Dendritic cell treated with granulocyte-macrophage colony-stimulating factor and Interleukin-4, amounts not matched to agents 40 ng/mL and 50 ng/mL, for 4 days (primary cell): ENCODE data around the gene CISH.

ENCODE experiments used
- H3K27ac Mint-ChIP-seq: one replicate; pipeline ENCODE4 v1.8.0; 2022; ENCODE audit warnings: mild to moderate bottlenecking, mixed read lengths
- H3K27me3 Mint-ChIP-seq: one replicate; pipeline ENCODE4 v1.8.0; 2022; ENCODE audit warnings: mild to moderate bottlenecking, mixed read lengths
- H3K36me3 Mint-ChIP-seq: one replicate; pipeline ENCODE4 v1.8.0; 2022; ENCODE audit warnings: low read depth, mixed read lengths
- H3K4me1 Mint-ChIP-seq: one replicate; pipeline ENCODE4 v1.8.0; 2022; ENCODE audit warnings: low read depth, mixed read lengths
- H3K4me3 Mint-ChIP-seq: one replicate; pipeline ENCODE4 v1.8.0; 2022; ENCODE audit warnings: mild to moderate bottlenecking, moderate library complexity, mixed read lengths
- H3K9me3 Mint-ChIP-seq: one replicate; pipeline ENCODE4 v1.8.0; 2022; ENCODE audit warnings: mixed read lengths
- intact Hi-C: fragments of 100-400 bp; cut with micrococcal nuclease; formaldehyde crosslinking; loops from one replicate; pipeline ENCODE4 v1.15.0; 2022

The CISH gene

DNA sequence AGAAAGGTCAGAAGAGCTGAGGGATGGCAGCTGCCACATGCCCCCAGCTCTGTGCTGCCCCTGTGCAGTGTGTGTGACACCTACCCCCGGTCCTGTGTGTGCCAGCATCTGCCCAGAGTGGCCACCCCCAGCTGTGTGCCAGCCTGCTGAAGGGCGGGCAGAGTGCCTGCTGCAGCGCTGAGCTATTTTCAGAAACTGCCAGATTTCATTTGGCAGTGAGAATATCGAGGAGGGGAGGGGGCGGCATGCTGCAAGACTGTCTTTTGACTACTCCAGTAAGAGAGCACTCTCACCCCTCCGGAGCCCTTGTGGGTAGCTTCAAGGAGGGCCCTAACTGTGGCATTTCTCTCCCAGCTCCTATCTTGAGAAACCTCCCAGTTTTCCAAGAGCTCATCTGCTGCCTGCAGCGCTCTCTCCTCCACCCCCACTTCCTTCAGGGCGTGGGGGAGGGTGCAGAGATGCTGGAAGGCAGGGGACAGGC is 37.9 kb upstream of the CISH start:
- H3K27ac Mint-ChIP-seq = no peak overlapping the region
- H3K4me1 Mint-ChIP-seq = peaks cover 71% of the 10 kb centered on the region
- intact Hi-C loops = no loop called here
- H3K36me3 Mint-ChIP-seq = peaks cover 86% of the 10 kb centered on the region
- H3K27me3 Mint-ChIP-seq = no peaks in the 10 kb centered on the region
- no peaks in the 10 kb centered on the region for H3K9me3 Mint-ChIP-seq
- H3K4me3 Mint-ChIP-seq = no peak overlapping the region

DNA sequence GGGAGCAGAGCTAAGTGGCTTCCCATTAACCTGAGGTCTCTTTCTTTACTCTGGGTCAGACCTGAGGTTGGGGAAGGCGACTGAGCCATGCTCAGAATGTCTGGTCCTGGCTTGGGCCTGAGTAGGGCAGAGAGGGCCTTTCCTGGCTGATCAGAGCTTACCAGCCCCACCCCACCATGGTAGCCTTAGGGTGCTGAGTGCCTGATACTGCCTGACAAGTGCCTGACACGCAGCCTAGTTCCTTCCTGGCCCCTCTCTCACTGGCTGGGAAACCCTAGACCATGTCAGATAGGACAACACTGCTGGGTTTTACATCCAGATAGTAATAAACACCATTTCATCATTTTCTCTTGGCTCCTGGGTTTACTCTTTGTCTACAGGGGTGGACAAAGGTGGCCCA is 37.4 kb upstream of the CISH start:
- H3K27me3 Mint-ChIP-seq = no peaks in the 10 kb centered on the region
- H3K4me1 Mint-ChIP-seq = peaks cover 69% of the 10 kb centered on the region

DNA sequence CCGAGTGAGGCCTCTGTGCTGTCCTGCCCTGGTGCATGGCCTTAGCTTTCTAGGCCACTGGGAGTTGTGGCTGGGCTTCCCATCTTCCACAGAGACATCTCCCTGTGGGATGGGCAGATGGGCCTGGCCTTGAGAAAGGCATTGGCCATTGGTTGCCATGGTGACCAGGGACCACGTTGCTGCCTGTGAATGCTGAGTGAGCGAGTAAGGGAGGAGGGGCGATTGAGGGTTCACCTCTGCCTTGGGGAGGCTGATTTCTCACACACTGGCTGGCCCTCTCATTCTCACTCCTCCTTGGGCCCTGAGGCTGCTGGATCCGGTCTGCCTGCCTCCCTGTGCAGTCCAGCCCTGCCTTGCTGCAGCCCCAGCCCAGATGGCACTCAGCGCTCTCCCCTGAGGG is 36.7 kb upstream of the CISH start:
- Mint-ChIP-seq H3K27me3 (no peaks in the 10 kb centered on the region), H3K4me1 (peaks cover 68% of the 10 kb centered on the region), H3K36me3 (peaks cover 97% of the 10 kb centered on the region), H3K4me3 (no peak overlapping the region), H3K27ac (no peak overlapping the region), H3K9me3 (no peaks in the 10 kb centered on the region)
- intact Hi-C loops = no loop called here

More for the DNA sequence above, 37.4 kb upstream of the CISH start:
- H3K27ac Mint-ChIP-seq = no peak overlapping the region
- intact Hi-C loops = no loop called here
- no peaks in the 10 kb centered on the region for H3K9me3 Mint-ChIP-seq
- peaks cover 91% of the 10 kb centered on the region for H3K36me3 Mint-ChIP-seq
- H3K4me3 Mint-ChIP-seq = no peak overlapping the region

DNA sequence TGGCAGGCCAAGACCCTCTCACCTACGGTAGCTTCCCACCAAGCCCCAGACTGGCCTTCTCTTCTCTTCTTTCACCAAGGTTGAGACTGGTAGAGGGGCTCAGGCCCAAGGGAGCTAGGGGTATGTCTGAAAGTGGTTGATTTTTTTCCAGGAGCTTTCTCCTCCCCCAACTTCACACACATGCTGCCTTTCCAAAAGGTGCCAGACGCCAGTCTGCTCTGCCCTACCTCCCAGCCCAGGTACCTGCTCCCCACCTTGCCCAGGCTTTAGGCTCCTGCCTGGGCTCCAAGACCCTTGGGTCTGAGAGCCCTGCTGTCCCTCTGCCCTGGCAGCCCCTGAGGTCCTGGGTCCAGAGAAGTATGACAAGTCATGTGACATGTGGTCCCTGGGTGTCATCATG is 33.8 kb upstream of the CISH start:
- Mint-ChIP-seq H3K4me1 (peaks cover 47% of the 10 kb centered on the region), H3K27ac (no peak overlapping the region), H3K9me3 (no peaks in the 10 kb centered on the region), H3K4me3 (no peak overlapping the region), H3K36me3 (peaks cover 100% of the 10 kb centered on the region), H3K27me3 (no peaks in the 10 kb centered on the region)
- intact Hi-C loops = no loop called here

DNA sequence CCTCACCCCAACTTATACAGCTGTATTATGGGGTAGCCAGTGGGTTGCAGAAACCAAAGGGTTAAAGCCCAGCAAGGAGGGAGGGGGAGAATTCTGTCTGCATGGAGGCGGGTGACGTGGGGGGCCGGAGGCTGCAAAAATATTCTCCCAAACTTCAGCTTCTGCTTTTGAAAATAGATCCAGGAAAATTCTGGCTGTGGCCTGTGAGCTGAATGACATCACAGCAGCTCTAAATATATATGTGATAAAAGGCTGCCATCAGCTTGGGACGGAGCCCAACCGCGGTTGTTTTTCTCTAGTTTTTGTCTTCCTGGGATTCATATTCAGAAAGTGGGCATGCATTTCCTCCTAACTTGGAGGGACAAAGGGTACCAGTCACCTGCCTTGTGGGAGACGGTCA is 33.0 kb upstream of the CISH start:
- H3K9me3 Mint-ChIP-seq = no peaks in the 10 kb centered on the region

DNA sequence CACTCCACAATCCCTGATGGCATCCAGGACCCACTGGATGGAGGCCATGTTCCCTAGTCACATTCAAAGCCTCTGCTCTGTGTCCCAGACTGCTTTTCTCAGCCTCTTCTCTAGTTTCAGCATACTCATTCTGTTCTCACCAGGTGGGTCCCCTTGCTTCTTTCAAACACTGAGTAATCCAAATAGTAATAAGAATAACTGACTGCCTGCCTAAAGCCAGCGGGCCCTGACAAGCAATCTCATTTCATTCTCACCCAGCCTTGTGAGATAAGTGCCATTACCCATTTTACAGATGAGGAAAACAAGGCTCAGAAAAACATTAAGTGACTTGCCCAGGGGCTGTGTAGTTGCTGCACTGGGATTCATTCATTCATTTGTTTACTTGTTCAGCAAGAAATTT is 30.8 kb upstream of the CISH start:
- no peaks in the 10 kb centered on the region for H3K9me3 Mint-ChIP-seq
- intact Hi-C loops = no loop called here
- H3K27me3 Mint-ChIP-seq = no peaks in the 10 kb centered on the region
- peaks cover 100% of the 10 kb centered on the region for H3K36me3 Mint-ChIP-seq
- no peak overlapping the region for H3K4me3 Mint-ChIP-seq
- no peak overlapping the region for H3K27ac Mint-ChIP-seq
- peaks cover 52% of the 10 kb centered on the region for H3K4me1 Mint-ChIP-seq

More for the DNA sequence above, 33.0 kb upstream of the CISH start:
- intact Hi-C loops = no loop called here
- Mint-ChIP-seq H3K27me3 (no peaks in the 10 kb centered on the region), H3K36me3 (peaks cover 100% of the 10 kb centered on the region), H3K4me3 (no peak overlapping the region), H3K27ac (no peak overlapping the region), H3K4me1 (peaks cover 41% of the 10 kb centered on the region)

DNA sequence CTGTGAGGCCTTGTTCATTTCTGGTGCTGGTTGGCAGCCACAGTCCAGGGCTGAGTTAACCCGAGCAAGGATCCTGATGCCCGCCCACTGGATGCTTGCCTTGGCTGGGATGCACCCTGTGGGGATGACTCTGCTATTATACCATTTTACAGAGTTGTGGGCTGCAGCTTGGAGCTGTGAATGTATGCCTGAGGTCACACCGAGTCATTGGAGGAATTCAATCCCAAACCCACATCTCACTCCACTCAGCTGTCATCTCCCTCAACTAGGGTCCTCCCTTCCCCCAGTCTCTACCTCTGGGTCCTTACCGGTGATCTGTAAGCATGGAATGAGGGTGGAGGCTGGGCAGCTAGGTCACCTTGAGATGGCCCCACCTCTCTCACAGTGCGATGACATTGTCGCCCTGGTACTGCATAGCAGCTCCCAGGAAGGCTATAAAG is 27.5 kb upstream of the CISH start:
- intact Hi-C loops = no loop called here
- no peak overlapping the region for H3K4me3 Mint-ChIP-seq
- H3K27me3 Mint-ChIP-seq = no peaks in the 10 kb centered on the region
- no peaks in the 10 kb centered on the region for H3K9me3 Mint-ChIP-seq
- peaks cover 97% of the 10 kb centered on the region for H3K36me3 Mint-ChIP-seq
- peaks cover 66% of the 10 kb centered on the region for H3K4me1 Mint-ChIP-seq
- H3K27ac Mint-ChIP-seq = peak overlapping the region; percentile 41

DNA sequence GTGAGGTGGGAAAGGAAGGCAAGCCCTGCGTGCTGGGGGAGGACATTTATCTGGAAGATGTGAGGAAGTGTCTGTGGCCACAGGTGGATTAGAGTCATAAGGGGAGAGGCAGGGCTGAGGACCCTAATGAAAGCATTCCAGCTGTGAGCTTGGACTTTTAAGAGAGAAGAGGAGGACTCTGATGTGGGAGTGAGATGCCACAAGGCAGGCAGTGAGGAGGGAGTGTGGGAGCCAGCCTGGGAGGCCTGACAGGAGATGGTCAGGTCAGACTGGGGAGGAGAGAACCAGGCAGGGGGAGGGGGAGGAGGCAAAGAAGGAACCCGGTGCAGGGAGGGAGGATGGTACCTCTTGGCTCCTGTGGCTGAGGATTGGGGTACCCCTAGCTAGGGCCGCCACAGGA is 26.4 kb upstream of the CISH start:
- H3K27ac Mint-ChIP-seq = peak overlapping the region; percentile 41
- peaks cover 97% of the 10 kb centered on the region for H3K36me3 Mint-ChIP-seq
- H3K4me3 Mint-ChIP-seq = no peak overlapping the region
- intact Hi-C loops = no loop called here
- H3K4me1 Mint-ChIP-seq = peaks cover 72% of the 10 kb centered on the region
- no peaks in the 10 kb centered on the region for H3K9me3 Mint-ChIP-seq
- no peaks in the 10 kb centered on the region for H3K27me3 Mint-ChIP-seq

DNA sequence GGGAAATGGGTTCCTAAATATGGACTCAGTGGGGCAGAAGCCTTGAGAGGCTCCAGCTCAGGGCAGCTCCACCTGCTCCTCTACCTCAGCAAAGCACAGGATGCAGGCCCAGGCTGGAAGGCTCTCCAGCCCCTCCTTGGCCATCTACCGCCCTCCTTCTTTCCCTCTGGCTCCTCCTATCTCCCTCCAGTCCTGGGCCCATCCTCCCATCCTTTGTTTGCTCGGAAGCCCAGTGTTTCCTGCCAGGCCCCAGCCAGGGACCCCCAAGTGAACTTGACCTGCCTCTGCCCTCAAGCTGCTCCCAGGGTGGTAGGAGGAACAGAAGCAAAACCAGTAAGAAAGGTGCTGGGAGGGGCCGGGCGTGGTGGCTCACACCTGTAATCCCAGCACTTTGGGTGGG is 25.4 kb upstream of the CISH start:
- H3K36me3 Mint-ChIP-seq = peaks cover 97% of the 10 kb centered on the region
- H3K4me1 Mint-ChIP-seq = peaks cover 80% of the 10 kb centered on the region
- H3K27ac Mint-ChIP-seq = peak overlapping the region; percentile 23
- peak overlapping the region; percentile 28 for H3K4me3 Mint-ChIP-seq
- intact Hi-C loops = no loop called here
- no peaks in the 10 kb centered on the region for H3K9me3 Mint-ChIP-seq
- no peaks in the 10 kb centered on the region for H3K27me3 Mint-ChIP-seq

DNA sequence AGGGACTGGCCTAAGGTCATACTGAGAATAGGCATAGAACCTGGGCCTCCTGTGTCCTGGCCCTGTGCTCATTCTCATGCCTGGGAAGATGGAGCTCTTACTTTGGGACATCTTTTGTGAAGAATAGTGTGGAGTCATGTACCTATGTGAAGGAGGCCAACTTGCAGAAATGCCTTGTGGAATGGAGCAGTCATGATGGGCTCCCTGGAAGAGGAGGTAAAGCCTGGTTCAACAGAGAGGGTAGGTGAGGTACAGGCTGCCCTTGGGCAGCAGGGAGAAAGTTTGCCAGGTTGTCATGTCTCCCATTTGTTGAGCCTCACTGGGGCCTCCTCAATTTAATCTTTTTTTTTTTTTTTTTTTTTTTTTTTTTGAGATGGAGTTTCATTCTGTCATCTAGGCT is 23.5 kb upstream of the CISH start:
- Mint-ChIP-seq H3K36me3 (peaks cover 97% of the 10 kb centered on the region), H3K27me3 (no peaks in the 10 kb centered on the region), H3K4me1 (peaks cover 92% of the 10 kb centered on the region), H3K27ac (no peak overlapping the region), H3K4me3 (no peak overlapping the region), H3K9me3 (no peaks in the 10 kb centered on the region)
- intact Hi-C loops = no loop called here

DNA sequence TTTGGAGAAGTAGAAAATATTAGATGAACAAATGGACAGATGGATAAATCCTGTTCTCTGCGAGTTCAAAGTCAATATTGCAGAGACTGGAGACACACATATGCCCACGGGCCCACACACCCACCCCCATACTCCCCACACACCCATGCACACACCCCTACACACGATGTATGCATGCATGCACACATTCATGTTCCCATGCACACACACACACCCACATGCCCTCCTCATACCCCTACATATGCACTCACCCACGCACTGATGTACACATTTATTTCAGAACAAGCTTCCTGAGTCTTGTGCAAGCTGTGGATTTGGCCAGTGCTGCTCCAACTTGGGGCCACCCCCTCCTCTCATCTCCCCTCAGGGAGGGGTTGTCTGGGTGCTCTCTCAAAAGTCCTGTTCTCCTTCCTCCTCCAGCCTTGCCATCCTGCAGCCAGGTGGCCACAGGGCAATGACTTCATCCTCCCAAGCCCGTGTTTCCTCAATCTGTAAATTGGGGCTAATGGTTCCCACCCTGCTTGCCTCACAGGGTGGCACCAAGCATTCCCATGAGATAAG is 21.7 kb upstream of the CISH start:
- Mint-ChIP-seq H3K27me3 (no peaks in the 10 kb centered on the region), H3K4me1 (peaks cover 95% of the 10 kb centered on the region), H3K36me3 (peaks cover 97% of the 10 kb centered on the region), H3K9me3 (no peaks in the 10 kb centered on the region), H3K27ac (peak overlapping the region; percentile 84), H3K4me3 (no peak overlapping the region)
- intact Hi-C loops = no loop called here

DNA sequence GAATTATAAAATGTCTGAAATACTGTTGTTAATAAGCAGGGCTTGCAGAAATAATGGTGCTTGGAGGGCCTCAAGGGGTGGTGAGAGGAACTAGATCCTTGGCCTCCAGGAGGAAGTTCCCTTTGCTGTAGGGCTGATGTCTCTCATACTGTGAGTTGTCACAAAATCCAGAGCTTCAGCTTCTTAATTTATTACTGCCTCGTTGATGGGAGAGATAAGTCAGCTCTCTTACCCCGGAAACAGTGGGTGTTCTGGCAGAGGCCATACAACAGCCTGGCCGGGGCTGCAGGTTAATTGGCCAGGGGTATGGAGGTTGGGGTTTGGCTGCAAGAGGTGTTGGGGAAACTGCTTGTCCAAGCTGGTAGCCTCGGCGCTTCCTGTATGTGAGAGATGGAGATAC is 20.9 kb upstream of the CISH start:
- Mint-ChIP-seq H3K36me3 (peaks cover 97% of the 10 kb centered on the region), H3K9me3 (no peaks in the 10 kb centered on the region), H3K4me3 (peak overlapping the region; percentile 49), H3K4me1 (peaks cover 94% of the 10 kb centered on the region), H3K27me3 (no peaks in the 10 kb centered on the region), H3K27ac (peak overlapping the region; percentile 84)
- intact Hi-C loops = no loop called here

DNA sequence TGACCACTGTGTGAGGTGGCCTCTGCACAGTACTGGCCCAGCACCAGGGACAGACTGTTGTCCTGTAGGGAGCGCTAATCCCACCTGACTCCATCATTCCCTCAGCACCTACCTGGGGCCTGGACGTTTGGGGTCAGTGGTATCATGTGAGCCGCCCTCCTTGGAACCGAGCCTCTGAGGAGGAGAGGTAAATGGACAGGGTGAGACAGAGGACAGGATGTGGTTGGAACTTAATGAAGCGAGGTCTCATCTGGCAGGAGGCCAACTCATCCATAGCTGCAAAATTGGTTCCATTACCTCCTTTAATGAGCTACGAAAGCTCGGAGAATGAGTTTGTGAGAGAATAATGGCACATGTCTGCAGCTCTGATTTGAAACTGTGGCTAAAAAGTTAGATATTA is 19.3 kb upstream of the CISH start:
- no peak overlapping the region for H3K4me3 Mint-ChIP-seq
- no peaks in the 10 kb centered on the region for H3K9me3 Mint-ChIP-seq
- peaks cover 97% of the 10 kb centered on the region for H3K36me3 Mint-ChIP-seq
- H3K4me1 Mint-ChIP-seq = peaks cover 94% of the 10 kb centered on the region
- intact Hi-C loops = no loop called here
- H3K27ac Mint-ChIP-seq = peak overlapping the region; percentile 84
- no peaks in the 10 kb centered on the region for H3K27me3 Mint-ChIP-seq

DNA sequence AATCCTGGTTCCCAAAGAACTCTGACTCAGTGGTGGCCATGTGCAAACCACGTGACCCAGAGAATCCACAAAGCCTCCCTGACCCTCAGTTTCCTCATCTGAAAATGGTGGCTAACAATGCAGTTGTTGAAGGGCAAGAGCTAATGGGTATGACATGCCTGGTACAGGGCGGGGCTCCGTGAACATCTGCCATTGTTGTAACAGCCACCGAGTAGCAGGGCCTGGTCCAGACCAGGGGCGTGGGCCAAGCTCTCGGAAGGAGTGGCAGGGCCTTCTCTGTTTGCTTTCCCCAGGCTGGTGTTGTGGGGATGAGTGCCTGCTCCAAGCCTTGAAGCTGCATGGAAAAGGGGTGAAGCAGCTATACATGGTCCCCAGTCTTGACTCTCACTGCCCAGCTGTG is 18.8 kb upstream of the CISH start:
- Mint-ChIP-seq H3K27me3 (no peaks in the 10 kb centered on the region), H3K27ac (peak overlapping the region; percentile 84), H3K4me1 (peaks cover 98% of the 10 kb centered on the region), H3K9me3 (no peaks in the 10 kb centered on the region), H3K36me3 (peaks cover 100% of the 10 kb centered on the region), H3K4me3 (peak overlapping the region; percentile 4)
- intact Hi-C loops = no loop called here

DNA sequence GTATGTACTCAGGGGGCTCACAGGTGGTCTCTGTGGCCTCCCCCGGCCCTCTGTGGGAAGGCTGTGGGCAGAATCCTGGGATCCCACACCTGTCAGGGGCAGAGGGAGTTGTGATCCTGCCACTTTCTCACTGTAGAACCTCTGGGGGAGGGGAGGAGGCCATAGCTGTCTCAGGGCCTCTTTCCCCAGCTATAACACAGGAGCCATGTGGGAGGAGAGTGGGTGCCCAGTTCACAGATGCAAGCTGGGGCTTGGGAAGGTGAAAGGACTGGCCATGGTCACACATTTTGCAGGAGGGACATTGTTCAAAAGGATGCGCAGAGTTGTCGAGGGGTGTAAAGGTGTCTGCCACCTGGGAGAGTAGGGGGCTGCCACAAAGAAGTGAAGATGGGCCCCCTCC is 17.0 kb upstream of the CISH start:
- H3K27me3 Mint-ChIP-seq = no peaks in the 10 kb centered on the region
- H3K4me3 Mint-ChIP-seq = no peak overlapping the region
- H3K4me1 Mint-ChIP-seq = peaks cover 99% of the 10 kb centered on the region
- no peaks in the 10 kb centered on the region for H3K9me3 Mint-ChIP-seq
- peaks cover 100% of the 10 kb centered on the region for H3K36me3 Mint-ChIP-seq
- intact Hi-C loops = no loop called here
- H3K27ac Mint-ChIP-seq = peak overlapping the region; percentile 84
